A549 (cell line): Measurements from ENCODE around the gene TBPL2. TPM values are rescaled to one million over a fixed set of nuclear protein-coding genes. Genes with fewer than 3 reads are reported as not detected.

ENCODE experiments used
- ATAC-seq, 2 experiments: fragments of 200-7000 bp in 1 of 2; fragments of >200 bp in 1 of 2; cut with Nextera tagmentation in 1 of 2; cut with Tn5 transposase in 1 of 2; 3 replicates each; pipeline versions ENCODE4 v1.8.0 to v1.9.1; 2018 to 2020; ENCODE audit warnings: mild to moderate bottlenecking in 1 of 2, moderate library complexity in 1 of 2
- CTCF ChIA-PET: fragments of 300-600 bp; sonication (Branson Sonifier 250); formaldehyde crosslinking; extraction: SDS; loops from one replicate; lab custom pipeline; 2021; ENCODE audit warnings: antibody characterized with exemption, inconsistent platforms; lab: Yijun Ruan, JAX
- POLR2A ChIA-PET: fragments of 350-600 bp; formaldehyde crosslinking; extraction: SDS; loops from one replicate; lab custom pipeline; 2021; ENCODE audit warnings: antibody characterized with exemption, inconsistent platforms; lab: Yijun Ruan, JAX
- DNase-seq, 2 experiments: peaks; one replicate each; pipeline versions ENCODE4 v3.0.0 to v3.0.0-alpha.2; 2011 to 2016; ENCODE audit warnings: low read depth in 1 of 2, low spot score in 1 of 2
- FAIRE-seq: peaks from 2 replicates; lab custom pipeline; 2011; peaks lifted over from hg19 to GRCh38; lab: Jason Lieb, UNC
- H3K27ac ChIP-seq, 2 experiments: fragments of >200 bp; sonication (Bioruptor Twin); formaldehyde crosslinking; 3 replicates each; pipeline ENCODE4 v1.5.1; 2016 to 2017
- H3K4me1 ChIP-seq: fragments of >200 bp; sonication (Bioruptor Twin); formaldehyde crosslinking; 3 replicates; pipeline ENCODE4 v1.6.1; 2016
- H3K4me2 ChIP-seq: fragments of >200 bp; sonication (Bioruptor Twin); formaldehyde crosslinking; 3 replicates; pipeline ENCODE4 v1.6.1; 2016
- H3K4me3 ChIP-seq: fragments of >200 bp; sonication (Bioruptor Twin); formaldehyde crosslinking; 3 replicates; pipeline ENCODE4 v1.5.1; 2016
- H3K9me3 ChIP-seq: fragments of >200 bp; sonication (Bioruptor Twin); formaldehyde crosslinking; 3 replicates; pipeline ENCODE4 v1.6.1; 2016
- EHF ChIP-seq: fragments of 250-450 bp; sonication (Bioruptor Pico); IDR thresholded peaks from 2 replicates; pipeline ENCODE4 v1.5.0; 2020; ENCODE audit warnings: mild to moderate bottlenecking
- ELK1 ChIP-seq: fragments of 150-350 bp; IDR thresholded peaks from 2 replicates; pipeline ENCODE4 v1.6.1; 2014; ENCODE audit warnings: low read depth, mild to moderate bottlenecking, low read length
- GATA3 ChIP-seq: IDR thresholded peaks from 2 replicates; pipeline ENCODE4 v1.6.1; 2012; ENCODE audit warnings: borderline replicate concordance
- MAFK ChIP-seq: fragments of 450-650 bp; IDR thresholded peaks from 2 replicates; pipeline ENCODE4 v1.6.1; 2014; ENCODE audit not compliant: partially characterized antibody
- MAZ ChIP-seq: fragments of 150-350 bp; IDR thresholded peaks from 2 replicates; pipeline ENCODE4 v1.6.1; 2014; ENCODE audit warnings: antibody characterized with exemption, low read depth, low read length, borderline replicate concordance
- MYC ChIP-seq: IDR thresholded peaks from 2 replicates; pipeline ENCODE4 v1.6.1; 2012; ENCODE audit warnings: mild to moderate bottlenecking, inconsistent platforms, low read length, improper control_type of control experiment, borderline replicate concordance
- RAD21 ChIP-seq, 2 experiments: fragments of >200 bp in 1 of 2; sonication (Bioruptor Twin) in 1 of 2; formaldehyde crosslinking in 1 of 2; IDR thresholded peaks in 1 of 2; conservative IDR thresholded peaks in 1 of 2; 2 replicates in 1 of 2; 3 replicates in 1 of 2; pipeline ENCODE4 v1.6.1; 2012 to 2018; ENCODE audit warnings: inconsistent platforms in 1 of 2
- RARB ChIP-seq: fragments of 250-450 bp; sonication (Bioruptor Pico); IDR thresholded peaks from 2 replicates; pipeline ENCODE4 v1.8.0; 2021; ENCODE audit warnings: mild to moderate bottlenecking, moderate library complexity
- RCOR1 ChIP-seq: fragments of 150-350 bp; IDR thresholded peaks from 2 replicates; pipeline ENCODE4 v1.6.1; 2014; ENCODE audit warnings: antibody characterized with exemption, low read length, low read depth
- RFX5 ChIP-seq: fragments of 450-650 bp; IDR thresholded peaks from 2 replicates; pipeline ENCODE4 v1.7.1; 2014; ENCODE audit warnings: antibody characterized with exemption, mild to moderate bottlenecking, moderate library complexity
- SMC3 ChIP-seq: fragments of >200 bp; sonication (Bioruptor Twin); formaldehyde crosslinking; IDR thresholded peaks from 3 replicates; pipeline ENCODE4 v1.6.1; 2018; ENCODE audit warnings: inconsistent platforms
- TP53 ChIP-seq: fragments of 250-450 bp; sonication (Bioruptor Pico); IDR thresholded peaks from 2 replicates; pipeline ENCODE4 v1.5.0; 2021; ENCODE audit warnings: mild to moderate bottlenecking, moderate library complexity
- ZNF302 ChIP-seq: fragments of 250-450 bp; sonication (Bioruptor Pico); IDR thresholded peaks from 2 replicates; pipeline ENCODE4 v1.9.0; 2021; ENCODE audit warnings: inconsistent platforms, mild to moderate bottlenecking, moderate library complexity
- WGBS: methylation state at CpG from one replicate; pipeline ENCODE4 v1.1.6; 2017; ENCODE audit errors: missing lambda C conversion rate; 5-methylcytosine and 5-hydroxymethylcytosine counted together
- polyA plus RNA-seq, 4 experiments: library from polyadenylated mRNA; depleted of rRNA in 3 of 4; stranded (reverse); fragments of >200 nt; fragmentation: RNase III in 1 of 4; extraction: RNeasy Plus Mini Kit Qiagen cat#74134 plus additional on column Dnase treatment in 1 of 4; gene quantifications; 2 replicates in 3 of 4; 3 replicates in 1 of 4; pipeline ENCODE4 v1.2.3, GENCODE V29; 2011 to 2017
- TF ChIP-seq, protein P1 (sequence below): fragments of 250-450 bp; sonication (Bioruptor Pico); IDR thresholded peaks from 2 replicates; pipeline ENCODE4 v1.5.0; 2020; ENCODE audit warnings: low read depth, mild to moderate bottlenecking, moderate library complexity
- TF ChIP-seq, protein P2 (sequence below): IDR thresholded peaks from 2 replicates; pipeline ENCODE4 v1.6.1; 2012
- TF ChIP-seq, protein P3 (sequence below): fragments of >200 bp; sonication (Bioruptor Twin); formaldehyde crosslinking; IDR thresholded peaks from 3 replicates; pipeline ENCODE4 v1.5.1; 2016
- TF ChIP-seq, protein P4 (sequence below): fragments of 250-450 bp; sonication (Bioruptor Pico); IDR thresholded peaks from 2 replicates; pipeline ENCODE4 v1.5.0; 2021; ENCODE audit warnings: mild to moderate bottlenecking, moderate library complexity, borderline replicate concordance
- TF ChIP-seq, protein P5 (sequence below): IDR thresholded peaks from 2 replicates; pipeline ENCODE4 v1.6.1; 2012; ENCODE audit warnings: low read depth, borderline replicate concordance

TBPL2 gene
- polyA plus RNA-seq, 2 of the 4 experiments (the other 2 are of a cell fraction) = not detected

GRCh38 chr14:55417955-55418354 is 22.5 kb downstream of the TBPL2 start:
- Histone ChIP-seq H3K9me3 (no peaks in the 10 kb centered on the region), H3K4me3 (no peak overlapping the region), H3K4me1 (no peaks in the 10 kb centered on the region)
- POLR2A ChIA-PET = no interaction called here
- no peak for ATAC-seq
- TF ChIP-seq GATA3 (no peak), SMC3 (no peak), MAZ (no peak), EHF (no peak), ZNF302 (no peak), MAFK (no peak)
- TF ChIP-seq, protein P1, sequence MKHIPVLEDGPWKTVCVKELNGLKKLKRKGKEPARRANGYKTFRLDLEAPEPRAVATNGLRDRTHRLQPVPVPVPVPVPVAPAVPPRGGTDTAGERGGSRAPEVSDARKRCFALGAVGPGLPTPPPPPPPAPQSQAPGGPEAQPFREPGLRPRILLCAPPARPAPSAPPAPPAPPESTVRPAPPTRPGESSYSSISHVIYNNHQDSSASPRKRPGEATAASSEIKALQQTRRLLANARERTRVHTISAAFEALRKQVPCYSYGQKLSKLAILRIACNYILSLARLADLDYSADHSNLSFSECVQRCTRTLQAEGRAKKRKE (CRISPR knock-in tag) = no peak
- TF ChIP-seq, all 56 proteins: peak for 0
- no peak overlapping the region for H3K4me2 ChIP-seq
- DNase-seq (no peak), FAIRE-seq (no peak)
- H3K27ac ChIP-seq = no peak overlapping the region
- CTCF ChIA-PET = interaction anchor here (1.0 to 4.3 kb wide), 5 partner anchors 11 to 1056 kb away, joined by 4 to 21 read pairs (median 5); no protein-coding TSS in a partner anchor

GRCh38 chr14:55416866-55417265 is 23.6 kb downstream of the TBPL2 start:
- peak; percentile 54 to 79; a peak in 3 of 6 replicates for ATAC-seq
- POLR2A ChIA-PET = no interaction called here
- peaks cover 3% of the 10 kb centered on the region; the same call in 1 of the 3 replicates for H3K4me1 ChIP-seq
- DNase-seq = peak in 1 of 2 experiments; percentile 51
- TF ChIP-seq, protein P2, sequence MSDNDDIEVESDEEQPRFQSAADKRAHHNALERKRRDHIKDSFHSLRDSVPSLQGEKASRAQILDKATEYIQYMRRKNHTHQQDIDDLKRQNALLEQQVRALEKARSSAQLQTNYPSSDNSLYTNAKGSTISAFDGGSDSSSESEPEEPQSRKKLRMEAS = no peak
- TF ChIP-seq, protein P3, sequence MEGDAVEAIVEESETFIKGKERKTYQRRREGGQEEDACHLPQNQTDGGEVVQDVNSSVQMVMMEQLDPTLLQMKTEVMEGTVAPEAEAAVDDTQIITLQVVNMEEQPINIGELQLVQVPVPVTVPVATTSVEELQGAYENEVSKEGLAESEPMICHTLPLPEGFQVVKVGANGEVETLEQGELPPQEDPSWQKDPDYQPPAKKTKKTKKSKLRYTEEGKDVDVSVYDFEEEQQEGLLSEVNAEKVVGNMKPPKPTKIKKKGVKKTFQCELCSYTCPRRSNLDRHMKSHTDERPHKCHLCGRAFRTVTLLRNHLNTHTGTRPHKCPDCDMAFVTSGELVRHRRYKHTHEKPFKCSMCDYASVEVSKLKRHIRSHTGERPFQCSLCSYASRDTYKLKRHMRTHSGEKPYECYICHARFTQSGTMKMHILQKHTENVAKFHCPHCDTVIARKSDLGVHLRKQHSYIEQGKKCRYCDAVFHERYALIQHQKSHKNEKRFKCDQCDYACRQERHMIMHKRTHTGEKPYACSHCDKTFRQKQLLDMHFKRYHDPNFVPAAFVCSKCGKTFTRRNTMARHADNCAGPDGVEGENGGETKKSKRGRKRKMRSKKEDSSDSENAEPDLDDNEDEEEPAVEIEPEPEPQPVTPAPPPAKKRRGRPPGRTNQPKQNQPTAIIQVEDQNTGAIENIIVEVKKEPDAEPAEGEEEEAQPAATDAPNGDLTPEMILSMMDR = peak; percentile 44
- TF ChIP-seq, protein P4, sequence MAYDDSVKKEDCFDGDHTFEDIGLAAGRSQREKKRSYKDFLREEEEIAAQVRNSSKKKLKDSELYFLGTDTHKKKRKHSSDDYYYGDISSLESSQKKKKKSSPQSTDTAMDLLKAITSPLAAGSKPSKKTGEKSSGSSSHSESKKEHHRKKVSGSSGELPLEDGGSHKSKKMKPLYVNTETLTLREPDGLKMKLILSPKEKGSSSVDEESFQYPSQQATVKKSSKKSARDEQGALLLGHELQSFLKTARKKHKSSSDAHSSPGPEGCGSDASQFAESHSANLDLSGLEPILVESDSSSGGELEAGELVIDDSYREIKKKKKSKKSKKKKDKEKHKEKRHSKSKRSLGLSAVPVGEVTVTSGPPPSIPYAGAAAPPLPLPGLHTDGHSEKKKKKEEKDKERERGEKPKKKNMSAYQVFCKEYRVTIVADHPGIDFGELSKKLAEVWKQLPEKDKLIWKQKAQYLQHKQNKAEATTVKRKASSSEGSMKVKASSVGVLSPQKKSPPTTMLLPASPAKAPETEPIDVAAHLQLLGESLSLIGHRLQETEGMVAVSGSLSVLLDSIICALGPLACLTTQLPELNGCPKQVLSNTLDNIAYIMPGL (CRISPR knock-in tag) = no peak
- TF ChIP-seq ELK1 (no peak), ZNF302 (no peak), RARB (CRISPR knock-in tag) (no peak), RAD21 (conservative IDR thresholded peaks at IDR 0.05 in 1 of 2, IDR thresholded peaks at IDR 0.05 in 1 of 2) (peak in 1 of 2 experiments; percentile 55; a peak in 3 of 5 replicates)
- TF ChIP-seq, protein P5, sequence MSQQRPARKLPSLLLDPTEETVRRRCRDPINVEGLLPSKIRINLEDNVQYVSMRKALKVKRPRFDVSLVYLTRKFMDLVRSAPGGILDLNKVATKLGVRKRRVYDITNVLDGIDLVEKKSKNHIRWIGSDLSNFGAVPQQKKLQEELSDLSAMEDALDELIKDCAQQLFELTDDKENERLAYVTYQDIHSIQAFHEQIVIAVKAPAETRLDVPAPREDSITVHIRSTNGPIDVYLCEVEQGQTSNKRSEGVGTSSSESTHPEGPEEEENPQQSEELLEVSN = no peak
- no peak for FAIRE-seq
- no peak overlapping the region for H3K4me3 ChIP-seq
- CTCF ChIA-PET = interaction anchor here (0.7 to 4.3 kb wide), 11 partner anchors 8 to 1058 kb away, joined by 3 to 21 read pairs (median 5); no protein-coding TSS in a partner anchor
- H3K4me2 ChIP-seq = no peak overlapping the region
- no peaks in the 10 kb centered on the region for H3K9me3 ChIP-seq
- no peak overlapping the region for H3K27ac ChIP-seq
- 28% methylated on average over 5 of the region's 5 CpGs for WGBS

GRCh38 chr14:55414551-55414950 is 25.9 kb downstream of the TBPL2 start:
- no peak overlapping the region for H3K4me3 ChIP-seq
- H3K4me1 ChIP-seq = peaks cover 12% of the 10 kb centered on the region; the same call in 2 of the 3 replicates
- H3K9me3 ChIP-seq = no peaks in the 10 kb centered on the region
- WGBS = 63% methylated on average over 3 of the region's 3 CpGs
- POLR2A ChIA-PET = no interaction called here
- FAIRE-seq = no peak
- TF ChIP-seq MYC = no peak
- TF ChIP-seq, protein P5 = no peak
- no peak for TF ChIP-seq RFX5
- TF ChIP-seq RCOR1 = no peak
- TF ChIP-seq, protein P2 = no peak
- no peak for TF ChIP-seq TP53 (CRISPR knock-in tag)
- TF ChIP-seq, all 56 proteins: peak for 0
- DNase-seq = no peak
- ATAC-seq = no peak
- CTCF ChIA-PET = interaction anchor here (0.5 to 4.3 kb wide), 6 partner anchors 10 to 199 kb away, joined by 3 to 21 read pairs (median 5); partner anchors contain the start of gene FBXO34
- H3K4me2 ChIP-seq = no peak overlapping the region
- H3K27ac ChIP-seq = no peak overlapping the region
